Naive B cell (primary cell): Measurements from ENCODE around the gene TGFB1I1. TPM values are rescaled to one million over a fixed set of nuclear protein-coding genes. Genes with fewer than 3 reads are reported as not detected.

Source experiments
- ATAC-seq, 2 donors: fragments of 150-1000 bp; cut with Tn5 transposase; 2 replicates each; pipeline ENCODE4 v1.10.0; 2021; ENCODE audit warnings: low read depth in 2 of 2, mild to moderate bottlenecking in 2 of 2, moderate library complexity in 2 of 2
- DNase-seq: peaks from one replicate; pipeline ENCODE4 v3.0.0; 2022
- H3K27ac Mint-ChIP-seq, 6 donors: one replicate each; pipeline ENCODE4 v1.8.0; 2020 to 2022; ENCODE audit warnings: mild to moderate bottlenecking in 6 of 6, mixed read lengths in 6 of 6, moderate library complexity in 5 of 6, inconsistent platforms in 2 of 6
- H3K27me3 Mint-ChIP-seq, 3 donors: one replicate each; pipeline ENCODE4 v1.8.0; 2021 to 2022; ENCODE audit warnings: mixed read lengths in 3 of 3, mild to moderate bottlenecking in 1 of 3
- H3K36me3 Mint-ChIP-seq, 2 donors: one replicate each; pipeline ENCODE4 v1.8.0; 2020 to 2022; ENCODE audit warnings: mixed read lengths in 2 of 2, inconsistent platforms in 1 of 2, mild to moderate bottlenecking in 1 of 2
- H3K4me1 Mint-ChIP-seq, 3 donors: one replicate each; pipeline ENCODE4 v1.8.0; 2020 to 2022; ENCODE audit warnings: mixed read lengths in 3 of 3, inconsistent platforms in 1 of 3, mild to moderate bottlenecking in 1 of 3, moderate library complexity in 1 of 3
- H3K4me3 Mint-ChIP-seq, 8 donors: one replicate each; pipeline ENCODE4 v1.8.0; 2020 to 2022; ENCODE audit warnings: mild to moderate bottlenecking in 8 of 8, mixed read lengths in 8 of 8, moderate library complexity in 8 of 8, inconsistent platforms in 2 of 8
- H3K9me3 Mint-ChIP-seq, 7 donors: one replicate each; pipeline ENCODE4 v1.8.0; 2020 to 2022; ENCODE audit warnings: mixed read lengths in 7 of 7, mild to moderate bottlenecking in 5 of 7, inconsistent platforms in 2 of 7, moderate library complexity in 1 of 7
- polyA plus RNA-seq, 6 donors: library from polyadenylated mRNA; unstranded; fragments of 300-500 nt; fragmentation: Illumina TruSeq; gene quantifications; one replicate each; pipeline ENCODE4 v1.2.3, GENCODE V29; 2021; ENCODE audit warnings: low read depth in 6 of 6

Gene TGFB1I1
- polyA plus RNA-seq, 6 donors from 2014 or later = 0.57 to 1.4 (median 0.94) TPM; not detected in 2

DNA sequence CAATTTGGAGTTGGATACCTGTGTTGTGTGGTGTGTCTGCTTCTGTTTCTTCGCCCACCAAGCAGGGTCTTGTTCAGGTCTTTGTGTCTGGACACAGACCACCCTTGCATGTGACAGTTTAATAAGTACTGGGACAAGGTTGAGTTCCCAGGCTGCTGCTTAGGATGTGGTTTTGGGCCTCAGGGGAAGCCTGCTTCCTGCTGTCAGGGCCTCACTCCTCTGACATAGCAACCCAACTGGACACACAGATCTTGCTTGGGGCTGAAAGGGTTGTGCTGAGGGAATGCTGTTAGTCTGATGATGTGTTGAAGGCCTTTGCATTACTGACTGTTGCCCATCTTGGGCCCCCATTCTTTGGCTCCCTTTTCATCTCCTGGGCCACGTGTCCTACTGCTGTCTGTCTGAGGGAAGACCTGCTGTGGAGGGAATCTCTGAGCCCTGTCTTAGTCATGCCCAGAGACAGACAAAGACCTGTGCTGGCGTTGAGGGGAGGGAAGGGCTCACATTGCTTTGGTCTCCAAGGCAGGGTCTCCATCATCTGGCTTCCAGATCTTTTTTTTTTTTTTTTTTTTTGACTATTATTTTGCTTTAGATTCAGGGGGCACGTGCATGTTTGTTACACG is 4.7 kb upstream of the TGFB1I1 start:
- Mint-ChIP-seq H3K9me3 (no peaks in the 10 kb centered on the region), H3K27me3 (peaks cover 0 to 11% (median 0%) of the 10 kb centered on the region in 3 donors), H3K36me3 (peaks cover 5 to 33% of the 10 kb centered on the region in 2 donors), H3K4me3 (peak overlapping the region in 4 of 8 donors; percentile 49 to 80 (median 68)), H3K27ac (peak overlapping the region in 4 of 6 donors; percentile 13 to 88 (median 70)), H3K4me1 (peaks cover 16 to 35% (median 21%) of the 10 kb centered on the region in 3 donors)
- DNase-seq (no peak), ATAC-seq (peak; percentile 63 to 93)

DNA sequence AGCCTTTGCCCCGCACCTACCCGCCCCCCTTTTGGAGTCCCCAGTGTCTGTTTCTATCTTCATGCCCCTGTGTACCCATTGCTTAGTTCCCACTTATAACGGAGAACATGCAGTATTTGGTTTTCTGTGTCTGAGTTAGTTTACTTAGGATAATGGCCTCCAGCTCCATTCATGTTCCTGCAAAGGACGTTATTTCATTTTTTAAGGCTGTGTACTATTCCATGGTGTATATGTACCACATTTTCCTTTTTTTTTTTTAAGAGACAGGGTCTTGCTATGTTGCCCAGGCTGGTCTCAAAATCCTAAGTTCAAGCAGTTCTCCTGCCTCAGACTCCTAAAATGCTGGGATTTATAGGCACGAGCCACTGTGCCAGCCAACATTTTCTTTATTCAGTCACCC is 4.1 kb upstream of the TGFB1I1 start:
- peak overlapping the region in 3 of 8 donors; percentile 62 to 80 (median 73) for H3K4me3 Mint-ChIP-seq
- peak overlapping the region in 1 of 6 donors; percentile 84 for H3K27ac Mint-ChIP-seq
- peaks cover 2 to 30% of the 10 kb centered on the region in 2 donors for H3K36me3 Mint-ChIP-seq
- peaks cover 22 to 39% (median 27%) of the 10 kb centered on the region in 3 donors for H3K4me1 Mint-ChIP-seq
- ATAC-seq (no peak), DNase-seq (no peak)
- peaks cover 0 to 16% (median 0%) of the 10 kb centered on the region in 3 donors for H3K27me3 Mint-ChIP-seq
- H3K9me3 Mint-ChIP-seq = no peaks in the 10 kb centered on the region

DNA sequence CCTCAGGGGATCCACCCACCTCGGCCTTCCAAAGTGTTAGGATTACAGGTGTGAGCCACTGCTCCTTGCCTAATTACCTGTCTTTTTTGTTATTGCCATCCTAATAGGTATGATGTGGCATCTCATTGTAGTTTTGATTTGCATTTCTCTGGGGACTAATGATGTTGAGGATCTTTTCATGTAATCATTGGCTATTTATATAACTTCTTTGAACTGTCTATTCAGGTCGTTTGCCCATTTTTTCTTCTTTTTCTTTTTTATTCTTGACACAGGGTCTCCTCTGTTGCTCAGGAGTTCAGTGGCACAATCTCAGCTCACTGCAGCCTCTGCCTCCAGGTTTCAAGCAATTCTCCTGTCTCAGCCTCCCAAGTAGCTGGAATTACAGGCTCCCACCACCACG is 1.3 kb upstream of the TGFB1I1 start:
- peaks cover 22 to 43% (median 29%) of the 10 kb centered on the region in 3 donors for H3K4me1 Mint-ChIP-seq

DNA sequence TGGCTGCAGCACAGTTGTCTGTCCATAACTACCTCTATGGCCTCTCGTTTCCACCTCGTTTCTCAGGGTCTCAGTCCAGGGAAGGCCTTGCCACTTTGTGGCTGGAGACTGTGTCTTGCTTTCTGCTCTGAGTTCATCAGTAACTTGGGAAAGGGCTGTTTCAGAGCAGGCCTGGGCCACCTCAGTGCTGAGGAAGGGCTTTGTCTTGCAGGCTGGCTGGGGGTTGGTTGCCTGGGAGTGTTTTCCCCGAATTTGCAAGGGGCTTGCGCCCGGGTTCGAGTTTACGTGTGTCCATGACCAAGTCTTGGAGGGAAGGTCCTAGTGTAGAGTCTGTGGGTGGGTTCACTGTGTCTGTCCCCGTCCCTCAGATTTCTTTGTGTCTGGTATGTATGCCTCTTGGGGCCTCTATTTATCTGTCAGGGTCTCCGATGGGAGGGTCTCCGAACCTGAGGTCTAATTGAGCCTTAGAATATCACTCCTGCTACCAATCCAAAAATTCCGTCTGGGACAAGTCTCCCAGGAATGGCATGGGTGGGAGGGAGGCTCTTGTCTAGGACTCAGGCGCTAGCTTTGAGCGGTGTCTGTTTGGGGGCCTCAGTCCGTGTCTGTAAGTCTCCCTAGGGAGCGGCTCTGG is 594 bp upstream of the TGFB1I1 start:
- H3K4me1 Mint-ChIP-seq = peaks cover 27 to 38% (median 36%) of the 10 kb centered on the region in 3 donors

More for the DNA sequence above, 1.3 kb upstream of the TGFB1I1 start:
- DNase-seq (no peak), ATAC-seq (no peak)
- H3K36me3 Mint-ChIP-seq = peaks cover 0 to 7% of the 10 kb centered on the region in 2 donors
- peak overlapping the region in 3 of 8 donors; percentile 29 to 76 (median 37) for H3K4me3 Mint-ChIP-seq
- no peaks in the 10 kb centered on the region for H3K9me3 Mint-ChIP-seq
- H3K27me3 Mint-ChIP-seq = peaks cover 0 to 21% (median 0%) of the 10 kb centered on the region in 3 donors
- no peak overlapping the region for H3K27ac Mint-ChIP-seq

DNA sequence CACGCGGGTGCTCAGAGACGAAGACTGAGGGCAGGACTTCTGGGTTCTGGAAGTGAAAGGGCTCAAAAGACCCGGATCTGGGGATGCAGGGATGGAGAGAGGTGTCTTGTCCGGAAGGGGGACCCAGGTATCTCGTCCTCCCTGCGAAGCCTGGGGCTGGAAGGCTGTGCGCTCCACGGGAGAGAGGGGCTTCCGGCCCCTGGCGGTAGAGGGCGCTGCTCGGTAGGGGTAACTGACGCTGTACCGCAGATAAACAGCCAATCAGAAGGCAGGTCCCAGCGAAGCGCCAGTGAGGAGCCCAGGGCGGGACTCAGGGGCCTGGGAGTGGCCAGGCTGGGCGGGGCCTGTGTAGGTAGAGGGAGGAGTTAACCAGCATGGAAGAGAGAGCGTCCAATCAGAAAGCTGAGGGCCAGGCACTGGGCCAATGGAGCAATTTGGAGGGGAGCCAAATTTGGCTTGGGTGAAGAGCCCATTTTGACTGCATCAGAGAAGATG is 804 bp downstream of the TGFB1I1 start:
- Mint-ChIP-seq H3K4me1 (peaks cover 29 to 32% (median 29%) of the 10 kb centered on the region in 3 donors), H3K4me3 (peak overlapping the region; percentile 69 to 87 (median 78)), H3K27me3 (peaks cover 0 to 21% (median 0%) of the 10 kb centered on the region in 3 donors), H3K9me3 (no peaks in the 10 kb centered on the region), H3K27ac (peak overlapping the region in 2 of 6 donors; percentile 62 to 65), H3K36me3 (no peaks in the 10 kb centered on the region)
- ATAC-seq (peak; percentile 39 to 54), DNase-seq (peak; percentile 23)

More for the DNA sequence above, 594 bp upstream of the TGFB1I1 start:
- DNase-seq (no peak), ATAC-seq (no peak)
- H3K4me3 Mint-ChIP-seq = peak overlapping the region in 7 of 8 donors; percentile 36 to 76 (median 68)
- peak overlapping the region in 2 of 6 donors; percentile 3 to 52 for H3K27ac Mint-ChIP-seq
- H3K9me3 Mint-ChIP-seq = no peaks in the 10 kb centered on the region
- peaks cover 0 to 21% (median 0%) of the 10 kb centered on the region in 3 donors for H3K27me3 Mint-ChIP-seq
- no peaks in the 10 kb centered on the region for H3K36me3 Mint-ChIP-seq

DNA sequence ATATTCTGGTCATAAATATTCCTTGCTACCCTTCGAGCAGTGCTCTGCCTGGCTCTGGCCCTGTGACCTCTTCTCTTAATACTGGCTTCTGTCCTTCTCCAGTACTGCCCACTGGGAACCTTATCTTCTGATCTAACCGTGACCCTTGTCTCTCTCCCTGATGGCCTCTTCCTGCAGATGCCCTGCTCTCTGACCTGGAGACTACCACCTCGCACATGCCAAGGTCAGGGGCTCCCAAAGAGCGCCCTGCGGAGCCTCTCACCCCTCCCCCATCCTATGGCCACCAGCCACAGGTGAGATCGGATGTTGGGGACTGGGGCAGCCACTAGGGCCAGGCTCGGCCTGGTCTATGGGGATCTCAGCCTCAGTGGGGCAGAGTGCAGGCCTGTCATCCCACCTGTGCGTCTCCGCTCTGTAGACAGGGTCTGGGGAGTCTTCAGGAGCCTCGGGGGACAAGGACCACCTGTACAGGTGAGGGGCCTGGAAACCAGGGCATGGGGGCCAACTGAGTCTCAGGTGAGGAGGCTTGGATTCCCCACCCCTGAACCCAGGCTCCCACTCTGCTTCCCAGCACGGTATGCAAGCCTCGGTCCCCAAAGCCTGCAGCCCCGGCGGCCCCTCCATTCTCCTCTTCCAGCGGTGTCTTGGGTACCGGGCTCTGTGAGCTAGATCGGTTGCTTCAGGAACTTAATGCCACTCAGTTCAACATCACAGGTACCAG is 1.5 kb downstream of the TGFB1I1 start:
- H3K27ac Mint-ChIP-seq = no peak overlapping the region
- H3K36me3 Mint-ChIP-seq = no peaks in the 10 kb centered on the region
- ATAC-seq (no peak), DNase-seq (no peak)
- peaks cover 26 to 31% (median 29%) of the 10 kb centered on the region in 3 donors for H3K4me1 Mint-ChIP-seq
- H3K27me3 Mint-ChIP-seq = peaks cover 0 to 21% (median 0%) of the 10 kb centered on the region in 3 donors
- no peaks in the 10 kb centered on the region for H3K9me3 Mint-ChIP-seq
- peak overlapping the region in 7 of 8 donors; percentile 27 to 82 (median 77) for H3K4me3 Mint-ChIP-seq

DNA sequence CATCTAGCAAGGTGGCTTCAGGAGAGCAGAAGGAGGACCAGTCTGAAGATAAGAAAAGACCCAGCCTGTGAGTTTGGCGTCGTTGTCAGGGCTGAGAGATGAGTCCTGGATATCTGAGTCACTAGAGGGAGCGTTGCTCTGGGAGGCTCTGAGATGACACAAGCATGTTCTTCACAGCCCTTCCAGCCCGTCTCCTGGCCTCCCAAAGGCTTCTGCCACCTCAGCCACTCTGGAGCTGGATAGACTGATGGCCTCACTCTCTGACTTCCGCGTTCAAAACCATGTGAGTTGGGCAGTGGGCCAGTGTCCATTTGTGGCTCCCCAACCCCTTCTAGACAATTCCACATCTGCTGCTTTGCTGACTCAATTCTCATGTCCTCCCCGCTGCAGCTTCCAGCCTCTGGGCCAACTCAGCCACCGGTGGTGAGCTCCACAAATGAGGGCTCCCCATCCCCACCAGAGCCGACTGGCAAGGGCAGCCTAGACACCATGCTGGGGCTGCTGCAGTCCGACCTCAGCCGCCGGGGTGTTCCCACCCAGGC is 2.3 kb downstream of the TGFB1I1 start:
- Mint-ChIP-seq H3K27me3 (peaks cover 0 to 24% (median 0%) of the 10 kb centered on the region in 3 donors), H3K9me3 (no peaks in the 10 kb centered on the region), H3K36me3 (no peaks in the 10 kb centered on the region), H3K27ac (no peak overlapping the region), H3K4me1 (peaks cover 26 to 31% (median 29%) of the 10 kb centered on the region in 3 donors), H3K4me3 (peak overlapping the region in 2 of 8 donors; percentile 2 to 80)
- ATAC-seq (no peak), DNase-seq (no peak)

DNA sequence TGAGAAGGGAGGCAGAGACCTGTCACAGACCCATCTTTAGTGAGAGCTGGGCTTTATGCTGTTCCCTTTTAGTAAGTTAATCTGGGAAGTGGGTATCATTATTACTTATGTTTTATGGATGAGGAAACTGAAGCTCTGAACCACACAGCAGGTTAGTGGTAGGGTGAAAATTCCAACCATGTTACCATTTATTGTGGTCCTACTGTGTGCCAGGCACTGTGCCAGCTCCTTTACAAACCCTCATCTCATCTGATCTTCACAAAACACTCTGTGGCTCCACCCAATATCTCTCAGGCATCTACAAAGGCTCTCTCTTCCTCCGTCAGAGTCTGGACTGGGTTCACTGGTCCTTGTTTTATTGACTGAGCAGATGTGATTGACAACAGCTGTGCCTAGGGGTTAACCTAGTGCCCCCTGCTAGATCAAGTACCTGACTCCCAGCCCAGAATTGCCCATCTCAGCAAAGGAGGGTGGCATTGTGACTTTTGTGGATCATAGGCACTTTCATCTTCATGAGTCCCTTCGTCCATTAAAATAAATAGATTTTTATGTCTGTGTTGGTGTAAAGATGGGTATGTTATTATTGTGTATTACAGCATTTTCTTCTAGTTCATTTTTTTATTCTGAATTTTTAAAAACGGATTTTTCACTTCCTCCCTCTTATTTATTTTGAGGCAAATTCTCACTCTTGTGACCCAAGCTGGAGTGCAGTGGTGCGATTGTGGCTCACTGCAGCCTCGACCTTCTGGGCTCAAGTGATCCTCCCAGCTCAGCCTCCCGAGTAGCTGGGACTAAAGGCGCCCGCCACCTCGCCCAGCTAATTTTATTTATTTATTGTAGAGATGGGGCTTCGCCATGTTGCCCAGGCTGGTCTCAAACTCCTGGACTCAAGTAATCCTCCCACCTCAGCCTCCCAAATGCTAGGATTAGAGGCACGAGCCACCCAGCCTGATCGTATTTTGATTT is 3.1 kb downstream of the TGFB1I1 start:
- peaks cover 26 to 31% (median 29%) of the 10 kb centered on the region in 3 donors for H3K4me1 Mint-ChIP-seq
- no peak for DNase-seq
- H3K27ac Mint-ChIP-seq = no peak overlapping the region
- no peaks in the 10 kb centered on the region for H3K36me3 Mint-ChIP-seq
- H3K9me3 Mint-ChIP-seq = no peaks in the 10 kb centered on the region
- ATAC-seq = no peak
- peaks cover 0 to 30% (median 5%) of the 10 kb centered on the region in 3 donors for H3K27me3 Mint-ChIP-seq
- H3K4me3 Mint-ChIP-seq = peak overlapping the region in 4 of 8 donors; percentile 16 to 80 (median 74)

DNA sequence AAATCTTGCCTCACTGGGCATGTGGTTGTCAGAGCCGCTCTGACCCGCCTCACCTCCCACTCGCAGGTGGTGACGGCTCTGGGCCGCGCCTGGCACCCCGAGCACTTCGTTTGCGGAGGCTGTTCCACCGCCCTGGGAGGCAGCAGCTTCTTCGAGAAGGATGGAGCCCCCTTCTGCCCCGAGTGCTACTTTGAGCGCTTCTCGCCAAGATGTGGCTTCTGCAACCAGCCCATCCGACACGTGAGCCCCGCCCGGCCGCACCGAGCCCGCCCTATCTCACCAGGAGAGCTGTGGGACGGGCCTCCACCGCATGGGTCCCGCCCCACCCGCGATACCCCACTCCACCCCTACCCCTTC is 4.0 kb downstream of the TGFB1I1 start:
- ATAC-seq (no peak), DNase-seq (no peak)
- Mint-ChIP-seq H3K9me3 (no peaks in the 10 kb centered on the region), H3K4me1 (peaks cover 26 to 36% (median 29%) of the 10 kb centered on the region in 3 donors), H3K27me3 (peaks cover 0 to 30% (median 13%) of the 10 kb centered on the region in 3 donors), H3K27ac (no peak overlapping the region), H3K4me3 (peak overlapping the region; percentile 80 to 94 (median 88)), H3K36me3 (no peaks in the 10 kb centered on the region)

DNA sequence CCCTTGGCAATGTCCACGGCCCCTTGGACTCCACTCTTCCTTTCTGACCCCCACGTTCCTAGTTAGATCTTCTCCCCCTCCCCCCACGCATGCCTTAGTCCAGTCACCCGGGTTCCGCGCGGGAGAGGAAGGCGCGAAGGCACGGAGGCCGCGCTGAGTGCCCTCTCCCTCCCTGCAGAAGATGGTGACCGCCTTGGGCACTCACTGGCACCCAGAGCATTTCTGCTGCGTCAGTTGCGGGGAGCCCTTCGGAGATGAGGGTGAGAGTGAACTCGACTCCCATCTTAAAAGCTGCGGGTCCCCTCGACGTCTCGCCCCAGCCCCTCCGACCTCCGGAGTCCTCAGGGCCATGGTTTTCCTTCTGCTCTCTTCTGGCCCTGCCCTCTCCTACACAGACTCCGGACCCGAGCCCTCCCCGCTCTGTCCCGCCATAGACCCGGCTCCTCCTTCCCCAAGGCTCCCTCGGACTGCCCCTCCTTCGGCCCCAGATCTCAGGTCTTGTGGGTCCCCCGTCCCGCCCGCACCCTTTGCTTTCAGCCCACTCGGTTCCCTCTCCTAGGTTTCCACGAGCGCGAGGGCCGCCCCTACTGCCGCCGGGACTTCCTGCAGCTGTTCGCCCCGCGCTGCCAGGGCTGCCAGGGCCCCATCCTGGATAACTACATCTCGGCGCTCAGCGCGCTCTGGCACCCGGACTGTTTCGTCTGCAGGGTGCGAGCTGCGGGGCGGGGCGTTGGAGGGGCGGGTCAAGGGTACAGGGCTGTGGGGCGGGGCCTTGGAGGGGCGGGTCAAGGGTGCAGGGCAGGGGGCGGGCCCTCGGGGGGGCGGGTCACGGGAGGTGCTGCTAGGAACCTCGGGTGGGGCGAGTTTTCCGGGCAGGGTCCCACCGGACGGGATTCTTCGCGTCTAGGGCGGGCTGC is 4.6 kb downstream of the TGFB1I1 start:
- DNase-seq = peak; percentile 51
- Mint-ChIP-seq H3K4me3 (peak overlapping the region; percentile 80 to 94 (median 88)), H3K9me3 (no peaks in the 10 kb centered on the region), H3K36me3 (no peaks in the 10 kb centered on the region), H3K4me1 (peaks cover 21 to 30% (median 29%) of the 10 kb centered on the region in 3 donors), H3K27me3 (peaks cover 0 to 25% (median 14%) of the 10 kb centered on the region in 3 donors), H3K27ac (peak overlapping the region in 4 of 6 donors; percentile 39 to 79 (median 72))
- ATAC-seq = peak; percentile 77 to 79
